ENCODE measurements around the gene ZMIZ2. TPM values are rescaled to one million over a fixed set of nuclear protein-coding genes. Genes with fewer than 3 reads are reported as not detected.

Gene ZMIZ2
- total RNA-seq, 1 donor from 2014 or later: 291 TPM

DNA sequence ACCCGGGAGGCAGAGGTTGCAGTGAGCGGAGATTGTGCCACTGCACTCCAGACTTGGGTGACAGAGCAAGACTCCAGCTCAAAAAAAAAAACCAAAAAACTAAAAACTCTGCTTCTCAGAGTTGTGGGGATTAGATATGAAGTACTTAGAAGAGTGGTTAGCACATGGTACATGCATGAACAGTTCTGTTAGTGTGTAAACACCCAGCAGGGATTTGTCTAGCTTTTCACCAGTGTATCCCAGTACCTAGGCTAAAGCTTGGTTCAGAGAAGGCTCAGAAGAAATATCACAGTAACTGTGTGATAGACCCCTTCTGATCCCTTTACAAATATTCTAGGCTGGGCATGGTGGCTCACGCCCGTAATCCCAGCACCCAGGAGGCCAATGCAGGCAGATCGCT lies 57.3 kb downstream of the ZMIZ2 start:
- Mint-ChIP-seq H3K9me3 (ENCODE audit: unreplicated experiment) (peaks cover 2% of the 10 kb centered on the region), H3K4me1 (ENCODE audit: low read depth, unreplicated experiment) (peaks cover 5% of the 10 kb centered on the region), H3K4me3 (ENCODE audit: unreplicated experiment) (no peak overlapping the region), H3K36me3 (ENCODE audit: unreplicated experiment) (no peaks in the 10 kb centered on the region), H3K27me3 (ENCODE audit: unreplicated experiment) (peaks cover 5% of the 10 kb centered on the region), H3K27ac (ENCODE audit: unreplicated experiment) (no peak overlapping the region)
- DNase-seq: no peak
- TF ChIP-seq, protein P1, sequence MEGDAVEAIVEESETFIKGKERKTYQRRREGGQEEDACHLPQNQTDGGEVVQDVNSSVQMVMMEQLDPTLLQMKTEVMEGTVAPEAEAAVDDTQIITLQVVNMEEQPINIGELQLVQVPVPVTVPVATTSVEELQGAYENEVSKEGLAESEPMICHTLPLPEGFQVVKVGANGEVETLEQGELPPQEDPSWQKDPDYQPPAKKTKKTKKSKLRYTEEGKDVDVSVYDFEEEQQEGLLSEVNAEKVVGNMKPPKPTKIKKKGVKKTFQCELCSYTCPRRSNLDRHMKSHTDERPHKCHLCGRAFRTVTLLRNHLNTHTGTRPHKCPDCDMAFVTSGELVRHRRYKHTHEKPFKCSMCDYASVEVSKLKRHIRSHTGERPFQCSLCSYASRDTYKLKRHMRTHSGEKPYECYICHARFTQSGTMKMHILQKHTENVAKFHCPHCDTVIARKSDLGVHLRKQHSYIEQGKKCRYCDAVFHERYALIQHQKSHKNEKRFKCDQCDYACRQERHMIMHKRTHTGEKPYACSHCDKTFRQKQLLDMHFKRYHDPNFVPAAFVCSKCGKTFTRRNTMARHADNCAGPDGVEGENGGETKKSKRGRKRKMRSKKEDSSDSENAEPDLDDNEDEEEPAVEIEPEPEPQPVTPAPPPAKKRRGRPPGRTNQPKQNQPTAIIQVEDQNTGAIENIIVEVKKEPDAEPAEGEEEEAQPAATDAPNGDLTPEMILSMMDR (IDR thresholded peaks at IDR 0.05; ENCODE audit: partially characterized antibody, unreplicated experiment): no peak

DNA sequence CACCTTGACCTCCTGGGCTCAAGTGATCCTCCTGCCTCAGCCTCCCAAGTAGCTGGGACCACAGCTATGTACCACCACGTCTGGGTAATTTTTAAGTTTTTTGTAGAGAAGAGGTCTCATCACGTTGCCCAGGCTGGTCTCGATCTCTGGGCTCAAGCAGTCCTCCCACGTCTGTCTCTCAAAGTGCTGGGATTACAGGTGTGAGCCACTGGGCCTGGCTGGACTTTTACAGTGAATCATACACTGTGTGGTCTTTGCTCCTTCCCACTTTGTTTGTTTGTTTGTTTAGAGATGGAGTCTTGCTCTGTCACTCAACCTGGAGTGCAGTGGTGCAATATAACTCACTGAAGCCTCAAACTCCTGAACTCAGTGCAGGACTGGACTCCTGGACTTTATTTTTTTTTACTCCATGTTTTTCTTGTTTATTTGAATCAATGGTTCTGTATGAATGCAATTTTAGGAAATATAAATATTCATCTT lies 60.3 kb downstream of the ZMIZ2 start:
- TF ChIP-seq, protein P1 (IDR thresholded peaks at IDR 0.05; ENCODE audit: partially characterized antibody, unreplicated experiment): no peak
- Mint-ChIP-seq H3K36me3 (ENCODE audit: unreplicated experiment) (no peaks in the 10 kb centered on the region), H3K9me3 (ENCODE audit: unreplicated experiment) (peaks cover 2% of the 10 kb centered on the region), H3K27ac (ENCODE audit: unreplicated experiment) (no peak overlapping the region), H3K27me3 (ENCODE audit: unreplicated experiment) (peaks cover 3% of the 10 kb centered on the region), H3K4me3 (ENCODE audit: unreplicated experiment) (no peak overlapping the region), H3K4me1 (ENCODE audit: low read depth, unreplicated experiment) (no peaks in the 10 kb centered on the region)
- no peak for DNase-seq

DNA sequence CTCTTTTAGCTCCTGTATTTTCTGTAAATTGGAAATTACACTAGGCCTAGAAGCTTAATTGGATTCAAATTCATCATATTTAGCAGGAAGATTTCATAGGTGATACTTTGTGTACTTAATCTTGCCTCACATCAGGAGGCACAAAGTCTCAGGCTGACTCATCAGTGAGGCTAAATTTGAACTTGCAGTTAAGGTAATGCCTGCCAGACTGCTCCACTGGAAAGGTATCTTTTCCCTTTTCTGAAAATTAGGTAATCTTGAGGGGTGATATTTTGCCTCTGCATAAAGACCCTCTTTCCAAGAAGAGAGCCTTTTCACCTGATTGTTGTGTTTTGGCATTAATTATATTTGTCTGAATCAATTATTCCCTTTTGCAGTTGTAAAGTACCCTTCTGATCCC lies 62.4 kb downstream of the ZMIZ2 start:
- Mint-ChIP-seq H3K27me3 (ENCODE audit: unreplicated experiment) (peaks cover 3% of the 10 kb centered on the region), H3K4me3 (ENCODE audit: unreplicated experiment) (no peak overlapping the region), H3K9me3 (ENCODE audit: unreplicated experiment) (peaks cover 2% of the 10 kb centered on the region), H3K27ac (ENCODE audit: unreplicated experiment) (no peak overlapping the region), H3K36me3 (ENCODE audit: unreplicated experiment) (no peaks in the 10 kb centered on the region), H3K4me1 (ENCODE audit: low read depth, unreplicated experiment) (no peaks in the 10 kb centered on the region)
- no peak for DNase-seq
- TF ChIP-seq, protein P1 (IDR thresholded peaks at IDR 0.05; ENCODE audit: partially characterized antibody, unreplicated experiment): no peak

DNA sequence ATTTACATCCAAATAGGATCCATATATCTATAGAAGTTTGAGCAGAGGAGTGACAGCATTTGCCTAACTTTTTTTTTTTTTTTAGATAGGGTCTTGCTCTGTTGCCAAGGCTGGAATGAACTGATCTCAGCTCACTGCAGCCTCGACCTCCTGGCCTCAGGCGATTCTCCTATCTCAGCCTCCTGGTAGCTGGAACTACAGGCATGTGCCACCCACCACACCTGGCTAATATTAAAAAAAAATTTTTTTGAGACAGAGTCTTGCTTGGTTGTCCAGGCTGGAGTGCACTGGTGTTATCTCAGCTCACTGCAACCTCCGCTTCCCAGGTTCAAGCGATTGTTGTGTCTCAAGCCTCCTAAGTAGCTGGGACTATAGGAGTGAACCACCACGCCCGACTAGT lies 62.9 kb downstream of the ZMIZ2 start:
- TF ChIP-seq, protein P1 (IDR thresholded peaks at IDR 0.05; ENCODE audit: partially characterized antibody, unreplicated experiment): no peak
- Mint-ChIP-seq H3K36me3 (ENCODE audit: unreplicated experiment) (no peaks in the 10 kb centered on the region), H3K27me3 (ENCODE audit: unreplicated experiment) (peaks cover 3% of the 10 kb centered on the region)

DNA sequence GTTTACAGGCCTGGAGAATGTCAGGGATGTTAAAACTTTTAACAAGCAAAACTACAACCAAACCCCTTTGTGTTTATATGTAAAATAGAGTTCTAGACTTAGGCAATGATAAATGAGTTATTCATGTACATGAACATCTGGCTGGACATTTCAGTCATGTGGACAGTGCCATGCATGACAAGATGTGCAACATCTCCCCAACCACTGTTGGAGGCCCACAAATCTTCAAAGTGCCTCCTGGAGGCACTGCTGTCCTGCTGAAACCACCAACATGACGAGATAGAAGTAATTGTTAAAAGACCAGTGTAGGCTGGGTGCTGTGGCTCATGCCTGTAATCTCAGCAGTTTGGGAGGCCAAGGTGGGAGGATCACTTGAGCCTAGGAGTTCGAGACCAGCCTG lies 66.3 kb downstream of the ZMIZ2 start:
- Mint-ChIP-seq H3K27ac (ENCODE audit: unreplicated experiment) (no peak overlapping the region), H3K4me3 (ENCODE audit: unreplicated experiment) (no peak overlapping the region), H3K4me1 (ENCODE audit: low read depth, unreplicated experiment) (no peaks in the 10 kb centered on the region)

More for the DNA sequence above, 62.9 kb downstream of the ZMIZ2 start:
- peaks cover 2% of the 10 kb centered on the region for H3K9me3 Mint-ChIP-seq (ENCODE audit: unreplicated experiment)
- no peak overlapping the region for H3K27ac Mint-ChIP-seq (ENCODE audit: unreplicated experiment)
- H3K4me1 Mint-ChIP-seq (ENCODE audit: low read depth, unreplicated experiment): no peaks in the 10 kb centered on the region
- H3K4me3 Mint-ChIP-seq (ENCODE audit: unreplicated experiment): no peak overlapping the region
- DNase-seq: no peak

More for the DNA sequence above, 66.3 kb downstream of the ZMIZ2 start:
- H3K36me3 Mint-ChIP-seq (ENCODE audit: unreplicated experiment): no peaks in the 10 kb centered on the region
- DNase-seq: no peak
- no peaks in the 10 kb centered on the region for H3K9me3 Mint-ChIP-seq (ENCODE audit: unreplicated experiment)
- TF ChIP-seq, protein P1 (IDR thresholded peaks at IDR 0.05; ENCODE audit: partially characterized antibody, unreplicated experiment): no peak
- H3K27me3 Mint-ChIP-seq (ENCODE audit: unreplicated experiment): no peaks in the 10 kb centered on the region

Measured in glutamatergic neuron (in vitro differentiated cells).